K562 (cell line): ENCODE results near the gene ARFGEF3. TPM values are rescaled to one million over a fixed set of nuclear protein-coding genes. Genes with fewer than 3 reads are reported as not detected.

Source experiments
- ATAC-seq: fragments of 200-7000 bp; cut with Tn5 transposase; 3 replicates; pipeline ENCODE4 v1.9.1; 2020; ENCODE audit warnings: moderate library complexity
- BruUV-seq: library from RNA; stranded (reverse); fragments of 400-500 nt; replicated peaks from 2 replicates; lab custom pipeline; 2021; lab: Mats Ljungman, UMichigan
- CTCF ChIA-PET: fragments of 300-600 bp; formaldehyde crosslinking; extraction: SDS; loops from one replicate; lab custom pipeline; 2021; ENCODE audit warnings: low intra/inter-chr PET ratio; lab: Yijun Ruan, JAX
- POLR2A ChIA-PET: fragments of 300-600, 350-650 bp; sonication (Branson Sonifier 250); formaldehyde crosslinking; extraction: SDS; loops from one replicate; lab custom pipeline; 2021; ENCODE audit warnings: antibody characterized with exemption, inconsistent platforms; lab: Yijun Ruan, JAX
- DNase-seq, 4 experiments: peaks; one replicate each; pipeline versions ENCODE4 v3.0.0 to v3.0.0-alpha.2; 2011 to 2018; ENCODE audit warnings: low spot score in 3 of 4, mixed read lengths in 3 of 4; ENCODE audit errors: extremely low read depth in 1 of 4
- FAIRE-seq: peaks from 2 replicates; lab custom pipeline; 2011; peaks lifted over from hg19 to GRCh38; lab: Jason Lieb, UNC
- H2AFZ ChIP-seq: 2 replicates; pipeline ENCODE4 v1.6.0; 2011; ENCODE audit warnings: low read depth, low read length, control low read depth, inconsistent platforms
- H3K27ac ChIP-seq: fragments of 200-600 bp; 3 replicates; pipeline ENCODE4 v1.8.0; 2011; ENCODE audit warnings: low read depth, mild to moderate bottlenecking, control low read depth, inconsistent platforms, low read length, moderate library complexity, mixed read lengths; ENCODE audit errors: extremely low read depth
- H3K27me3 ChIP-seq, 2 experiments: fragments of 300-600 bp in 1 of 2; 2 replicates in 1 of 2; 3 replicates in 1 of 2; pipeline versions ENCODE4 v1.6.0 to v1.8.0; 2011; ENCODE audit warnings: inconsistent platforms in 2 of 2, low read length in 2 of 2, mild to moderate bottlenecking in 1 of 2, mixed read lengths in 1 of 2, moderate library complexity in 1 of 2; ENCODE audit not compliant: control insufficient read depth in 2 of 2, insufficient read depth in 2 of 2
- H3K36me3 ChIP-seq: fragments of 300-600 bp; 3 replicates; pipeline ENCODE4 v1.8.0; 2011; ENCODE audit warnings: mild to moderate bottlenecking, low read length, inconsistent platforms; ENCODE audit not compliant: control insufficient read depth, insufficient read depth
- H3K4me1 ChIP-seq, 2 experiments: fragments of 200-600 bp in 1 of 2; replicated peaks in 1 of 2; 2 replicates in 1 of 2; 3 replicates in 1 of 2; pipeline versions ENCODE4 v1.5.1 to v1.8.0; 2011; ENCODE audit warnings: inconsistent platforms in 2 of 2, low read length in 2 of 2, mild to moderate bottlenecking in 1 of 2, mixed read lengths in 1 of 2, moderate library complexity in 1 of 2; ENCODE audit not compliant: control insufficient read depth in 2 of 2, insufficient read depth in 2 of 2
- H3K4me2 ChIP-seq: 2 replicates; pipeline ENCODE4 v1.6.1; 2011; ENCODE audit warnings: low read length, control low read depth, inconsistent platforms, mixed read lengths; ENCODE audit not compliant: insufficient read depth
- H3K4me3 ChIP-seq: fragments of 200-600 bp; sonication (generic), shearing (Covaris generic); 2 replicates; pipeline ENCODE4 v1.5.1; 2016; ENCODE audit warnings: control low read depth, inconsistent platforms
- H3K79me2 ChIP-seq: fragments of 200-600 bp; 3 replicates; pipeline ENCODE4 v1.8.0; 2011; ENCODE audit warnings: low read length, inconsistent platforms; ENCODE audit not compliant: control insufficient read depth, insufficient read depth
- H3K9ac ChIP-seq, 2 experiments: 2 replicates each; pipeline versions ENCODE4 v1.6.0 to v1.6.1; 2011; ENCODE audit warnings: low read depth in 2 of 2, low read length in 2 of 2, control low read depth in 1 of 2, inconsistent platforms in 1 of 2, mild to moderate bottlenecking in 1 of 2, mixed read lengths in 1 of 2; ENCODE audit not compliant: insufficient read depth in 1 of 2
- H3K9me1 ChIP-seq: one replicate; pipeline ENCODE4 v1.6.0; 2011; ENCODE audit warnings: inconsistent platforms, mild to moderate bottlenecking, low read length, moderate library complexity; ENCODE audit not compliant: control insufficient read depth, insufficient read depth
- H3K9me3 ChIP-seq: replicated peaks from 2 replicates; pipeline ENCODE4 v1.5.1; 2011; ENCODE audit warnings: low read depth, low read length, inconsistent platforms; ENCODE audit not compliant: control insufficient read depth, insufficient read depth
- H4K20me1 ChIP-seq: replicated peaks from 2 replicates; pipeline ENCODE4 v1.6.1; 2011; ENCODE audit warnings: low read length, inconsistent platforms, mixed read lengths; ENCODE audit not compliant: control insufficient read depth, insufficient read depth
- COPS2 ChIP-seq: fragments of 450-650 bp; conservative IDR thresholded peaks from 2 replicates; pipeline ENCODE4 v1.6.1; 2016; ENCODE audit warnings: mild to moderate bottlenecking, moderate library complexity
- DACH1 ChIP-seq: fragments of 450-650 bp; IDR thresholded peaks from 2 replicates; pipeline ENCODE4 v1.6.1; 2018; ENCODE audit not compliant: partially characterized antibody
- ETV6 ChIP-seq, 3 experiments: fragments of 150-350 bp in 1 of 3; sonication (generic) in 1 of 3; formaldehyde crosslinking in 1 of 3; IDR thresholded peaks; 2 replicates each; pipeline versions ENCODE4 v1.6.1 to v1.8.0; 2014 to 2022; ENCODE audit warnings: borderline replicate concordance in 2 of 3, low read depth in 2 of 3, antibody characterized with exemption in 1 of 3, low read length in 1 of 3, mild to moderate bottlenecking in 1 of 3, missing genetic modification reagents in 1 of 3
- FOXP1 ChIP-seq: sonication (generic); formaldehyde crosslinking; IDR thresholded peaks from 2 replicates; pipeline ENCODE4 v1.8.0; 2022; ENCODE audit warnings: mild to moderate bottlenecking, missing genetic modification reagents
- FUS ChIP-seq: fragments of 200-400 bp; formaldehyde crosslinking; optimal IDR thresholded peaks from 2 replicates; pipeline ENCODE3; 2017; ENCODE audit warnings: low read depth, low read length
- KLF1 ChIP-seq: fragments of 450-650 bp; IDR thresholded peaks from 2 replicates; pipeline ENCODE4 v1.6.1; 2016; ENCODE audit warnings: missing genetic modification characterization, missing compliant biosample characterization
- KLF13 ChIP-seq: fragments of 450-650 bp; IDR thresholded peaks from 2 replicates; pipeline ENCODE4 v1.6.1; 2016; ENCODE audit warnings: missing genetic modification characterization, low read depth, mild to moderate bottlenecking, missing compliant biosample characterization, moderate library complexity, borderline replicate concordance
- MEF2A ChIP-seq: IDR thresholded peaks from 2 replicates; pipeline ENCODE4 v1.6.1; 2011; ENCODE audit warnings: low read depth, mild to moderate bottlenecking, low read length, moderate library complexity; ENCODE audit not compliant: control insufficient read depth
- RBM25 ChIP-seq: fragments of 200-400 bp; formaldehyde crosslinking; IDR thresholded peaks from 2 replicates; pipeline ENCODE4 v1.6.1; 2018; ENCODE audit warnings: low read length, low read depth, moderate library complexity; ENCODE audit not compliant: severe bottlenecking
- RHOXF2B ChIP-seq: fragments of 250-450 bp; sonication (Bioruptor Pico); conservative IDR thresholded peaks from 2 replicates; pipeline ENCODE4 v1.5.1; 2021
- SIN3A ChIP-seq, 2 experiments: fragments of 150-350 bp in 1 of 2; IDR thresholded peaks; 2 replicates each; pipeline ENCODE4 v1.6.1; 2011 to 2016; ENCODE audit warnings: borderline replicate concordance in 2 of 2, low read depth in 2 of 2, low read length in 2 of 2, mild to moderate bottlenecking in 2 of 2, moderate library complexity in 2 of 2; ENCODE audit not compliant: control insufficient read depth in 1 of 2
- ZFPM2 ChIP-seq: fragments of 250-450 bp; sonication (Bioruptor Pico); IDR thresholded peaks from 2 replicates; pipeline ENCODE4 v1.5.1; 2022; ENCODE audit warnings: mild to moderate bottlenecking
- WGBS: fragments of 100-300 bp; shearing (Covaris generic); methylation state at CpG from one replicate; pipeline ENCODE4 v1.1.6; 2016; ENCODE audit warnings: low coverage, mixed read lengths; ENCODE audit not compliant: insufficient coverage; ENCODE audit errors: missing lambda C conversion rate; 5-methylcytosine and 5-hydroxymethylcytosine counted together
- in situ Hi-C: fragments of 300-500 bp; cut with MboI; formaldehyde crosslinking; loops from 4 replicates; pipeline ENCODE4 v1.15.0; 2018; ENCODE audit warnings: inconsistent platforms, mixed read lengths
- intact Hi-C: fragments of 100-400 bp; cut with micrococcal nuclease; formaldehyde crosslinking; loops from 2 replicates; pipeline ENCODE4 v1.14.2; 2022
- polyA plus RNA-seq, 8 experiments: library from polyadenylated mRNA; depleted of rRNA in 4 of 8; stranded (reverse) in 5 of 8; unstranded in 3 of 8; fragments of >200 nt; fragmentation: Nextera tagmentation in 2 of 8; fragmentation: Illumina TruSeq in 1 of 8; extraction: Ambion mirVana in 2 of 8; extraction: Trizol in 1 of 8; gene quantifications; 2 replicates each; pipeline versions ENCODE4 v1.2.1 to v1.2.3, GENCODE V29; 2011 to 2014; ENCODE audit warnings: inconsistent platforms in 1 of 8, missing spikeins in 1 of 8
- total RNA-seq, 7 experiments: library from RNA; depleted of rRNA in 6 of 7; stranded (reverse); fragments of >200 nt in 6 of 7; fragmentation: Illumina TruSeq in 2 of 7; extraction: Trizol in 2 of 7; gene quantifications; 2 replicates each; pipeline versions ENCODE4 v1.2.1 to v1.2.3, GENCODE V29; 2011 to 2021; ENCODE audit warnings: low replicate concordance in 1 of 7
- TF ChIP-seq, protein P1 (sequence below): fragments of 250-450 bp; sonication (Bioruptor Pico); IDR thresholded peaks from 2 replicates; pipeline ENCODE4 v1.8.0; 2021; ENCODE audit warnings: mild to moderate bottlenecking, moderate library complexity
- TF ChIP-seq, protein P2 (sequence below): fragments of 250-450 bp; sonication (Bioruptor Pico); IDR thresholded peaks from 2 replicates; pipeline ENCODE4 v1.8.0; 2022; ENCODE audit warnings: moderate library complexity, mild to moderate bottlenecking, inconsistent platforms
- TF ChIP-seq, protein P3 (sequence below): fragments of 450-650 bp; formaldehyde crosslinking; IDR thresholded peaks from 2 replicates; pipeline ENCODE4 v1.4.0; 2022; ENCODE audit warnings: mild to moderate bottlenecking, moderate library complexity

ARFGEF3 gene
- total and polyA plus RNA-seq, 9 of the 15 experiments (the other 6 are each of a cell fraction or from before 2014, with no cell fraction given): under 0.01 to 0.02 TPM; not detected in 7

DNA sequence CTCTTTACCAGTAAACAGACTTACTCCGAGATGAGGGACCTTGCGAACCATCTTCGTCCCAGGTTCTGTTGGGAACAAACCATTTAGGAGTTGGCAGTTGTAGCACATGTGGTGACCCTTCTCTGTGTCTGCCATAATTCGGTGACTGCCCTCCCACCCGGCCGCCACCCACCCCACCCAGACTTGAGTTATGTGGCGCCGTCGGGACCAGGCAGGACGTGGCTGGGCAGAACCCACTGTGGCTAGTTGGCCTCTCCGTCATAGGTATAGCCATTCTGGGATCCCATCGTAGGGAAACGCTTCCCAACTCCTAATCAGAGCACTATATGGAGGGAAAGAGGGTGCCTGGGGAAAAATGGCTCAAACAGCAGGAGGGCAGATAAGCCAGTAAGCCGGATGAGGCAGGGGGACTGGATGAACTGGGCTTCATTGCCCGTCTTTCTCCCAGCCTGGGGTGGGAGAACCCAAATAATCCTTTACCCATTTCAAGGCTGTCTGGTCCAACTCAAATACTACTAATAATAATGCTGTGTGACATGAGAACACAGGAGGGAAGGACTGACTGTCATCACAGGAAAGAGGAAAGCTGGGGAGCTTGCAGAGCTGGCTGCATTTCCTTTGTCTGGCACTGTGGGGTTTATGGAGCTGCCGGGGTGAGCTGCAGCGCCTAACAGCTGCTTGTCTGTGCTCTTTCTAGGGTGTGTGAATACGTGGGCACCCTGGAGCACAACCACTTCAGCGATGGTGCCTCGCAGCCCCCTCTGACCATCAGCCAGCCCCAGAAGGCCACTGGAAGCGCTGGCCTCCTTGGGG lies 129.5 kb downstream of the ARFGEF3 start:
- DNase-seq (no peak), ATAC-seq (peak; percentile 40; the same call in 1 of the 3 replicates), FAIRE-seq (no peak)
- intact Hi-C loops: no loop called here
- CTCF ChIA-PET: no interaction called here
- under 1% methylated on average over 21 of the region's 21 CpGs for WGBS
- H3K27ac ChIP-seq: no peak overlapping the region
- H3K4me1 ChIP-seq: no peaks in the 10 kb centered on the region
- no peaks in the 10 kb centered on the region for H3K36me3 ChIP-seq
- H3K4me2 ChIP-seq: no peak overlapping the region
- 0 out of 2 replicates have a peak, but pooled peaks cover 3% of the 10 kb centered on the region for H4K20me1 ChIP-seq
- POLR2A ChIA-PET: no interaction called here
- no peak overlapping the region for H3K4me3 ChIP-seq
- in situ Hi-C loops: no loop called here
- no peaks in the 10 kb centered on the region for H3K9me3 ChIP-seq
- H3K79me2 ChIP-seq: no peaks in the 10 kb centered on the region
- H3K9ac ChIP-seq: no peak overlapping the region
- no peaks in the 10 kb centered on the region for H3K9me1 ChIP-seq
- H2AFZ ChIP-seq: no peak overlapping the region
- TF ChIP-seq ZFPM2: no peak
- TF ChIP-seq KLF1 (tag): no peak
- no peak for TF ChIP-seq RHOXF2B (CRISPR knock-in tag)
- TF ChIP-seq MEF2A: no peak
- no peak for TF ChIP-seq ETV6 (IDR thresholded peaks at IDR 0.05; ENCODE audit: borderline replicate concordance in 1 of 2, low read depth in 2 of 2, low read length in 1 of 2)
- TF ChIP-seq ETV6 (CRISPR knock-in tag; IDR thresholded peaks at IDR 0.05; ENCODE audit: borderline replicate concordance): no peak
- no peak for TF ChIP-seq FUS
- no peak for TF ChIP-seq KLF13
- TF ChIP-seq FOXP1 (CRISPR knock-in tag): no peak
- no peak for TF ChIP-seq DACH1
- TF ChIP-seq, protein P1, sequence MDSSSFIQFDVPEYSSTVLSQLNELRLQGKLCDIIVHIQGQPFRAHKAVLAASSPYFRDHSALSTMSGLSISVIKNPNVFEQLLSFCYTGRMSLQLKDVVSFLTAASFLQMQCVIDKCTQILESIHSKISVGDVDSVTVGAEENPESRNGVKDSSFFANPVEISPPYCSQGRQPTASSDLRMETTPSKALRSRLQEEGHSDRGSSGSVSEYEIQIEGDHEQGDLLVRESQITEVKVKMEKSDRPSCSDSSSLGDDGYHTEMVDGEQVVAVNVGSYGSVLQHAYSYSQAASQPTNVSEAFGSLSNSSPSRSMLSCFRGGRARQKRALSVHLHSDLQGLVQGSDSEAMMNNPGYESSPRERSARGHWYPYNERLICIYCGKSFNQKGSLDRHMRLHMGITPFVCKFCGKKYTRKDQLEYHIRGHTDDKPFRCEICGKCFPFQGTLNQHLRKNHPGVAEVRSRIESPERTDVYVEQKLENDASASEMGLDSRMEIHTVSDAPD: no peak
- TF ChIP-seq, protein P2, sequence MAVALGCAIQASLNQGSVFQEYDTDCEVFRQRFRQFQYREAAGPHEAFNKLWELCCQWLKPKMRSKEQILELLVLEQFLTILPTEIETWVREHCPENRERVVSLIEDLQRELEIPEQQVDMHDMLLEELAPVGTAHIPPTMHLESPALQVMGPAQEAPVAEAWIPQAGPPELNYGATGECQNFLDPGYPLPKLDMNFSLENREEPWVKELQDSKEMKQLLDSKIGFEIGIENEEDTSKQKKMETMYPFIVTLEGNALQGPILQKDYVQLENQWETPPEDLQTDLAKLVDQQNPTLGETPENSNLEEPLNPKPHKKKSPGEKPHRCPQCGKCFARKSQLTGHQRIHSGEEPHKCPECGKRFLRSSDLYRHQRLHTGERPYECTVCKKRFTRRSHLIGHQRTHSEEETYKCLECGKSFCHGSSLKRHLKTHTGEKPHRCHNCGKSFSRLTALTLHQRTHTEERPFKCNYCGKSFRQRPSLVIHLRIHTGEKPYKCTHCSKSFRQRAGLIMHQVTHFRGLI: no peak
- TF ChIP-seq SIN3A (IDR thresholded peaks at IDR 0.05; ENCODE audit: borderline replicate concordance in 2 of 2, control insufficient read depth in 1 of 2, low read depth in 2 of 2, low read length in 2 of 2): no peak
- no peak for TF ChIP-seq COPS2
- TF ChIP-seq, protein P3, sequence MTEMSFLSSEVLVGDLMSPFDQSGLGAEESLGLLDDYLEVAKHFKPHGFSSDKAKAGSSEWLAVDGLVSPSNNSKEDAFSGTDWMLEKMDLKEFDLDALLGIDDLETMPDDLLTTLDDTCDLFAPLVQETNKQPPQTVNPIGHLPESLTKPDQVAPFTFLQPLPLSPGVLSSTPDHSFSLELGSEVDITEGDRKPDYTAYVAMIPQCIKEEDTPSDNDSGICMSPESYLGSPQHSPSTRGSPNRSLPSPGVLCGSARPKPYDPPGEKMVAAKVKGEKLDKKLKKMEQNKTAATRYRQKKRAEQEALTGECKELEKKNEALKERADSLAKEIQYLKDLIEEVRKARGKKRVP: no peak
- TF ChIP-seq RBM25: no peak
- H3K27me3 ChIP-seq: peaks cover 30 to 64% of the 10 kb centered on the region in 2 experiments
- BruUV-seq: no TSS peak
